ENCODE results near the gene BORCS5. TPM values are rescaled to one million over a fixed set of nuclear protein-coding genes. Genes with fewer than 3 reads are reported as not detected.

BORCS5 gene
- total RNA-seq, 1 experiment from 2014 or later, result 13.9 TPM

GRCh38 chr12:12445882-12446181 lies 89.0 kb downstream of the BORCS5 start:
- Histone ChIP-seq H3K23me2 (ENCODE audit: insufficient read length, low read depth, low read length, poor library complexity, severe bottlenecking) (no peaks in the 10 kb centered on the region), H2BK120ac (ENCODE audit: low read depth, low read length, poor library complexity, severe bottlenecking) (no peak overlapping the region), H2BK20ac (ENCODE audit: low read depth, low read length, poor library complexity, severe bottlenecking) (no peak overlapping the region), H4K8ac (replicated peaks; ENCODE audit: insufficient read length, low read depth, low read length) (no peak overlapping the region), H4K91ac (ENCODE audit: insufficient read length, low read depth, low read length) (no peak overlapping the region), H3K27me3 (ENCODE audit: insufficient read depth, low read length) (no peaks in the 10 kb centered on the region), H3K14ac (ENCODE audit: insufficient read depth, low read length) (no peak overlapping the region), H2AK5ac (ENCODE audit: insufficient read length, low read length) (no peak overlapping the region), H2BK15ac (ENCODE audit: low read depth, low read length) (no peak overlapping the region), H4K20me1 (ENCODE audit: control insufficient read depth, insufficient read depth, insufficient read length) (no peaks in the 10 kb centered on the region), H2AFZ (ENCODE audit: low read length) (no peak overlapping the region), H3K56ac (ENCODE audit: insufficient read length, low read depth, low read length) (no peak overlapping the region), H4K5ac (ENCODE audit: insufficient read length, low read depth, low read length) (no peak overlapping the region), H3K18ac (ENCODE audit: insufficient read length, low read depth, low read length) (no peak overlapping the region), H3K79me2 (ENCODE audit: insufficient read depth, low read length) (no peaks in the 10 kb centered on the region), H3T11ph (ENCODE audit: low read length) (no peak overlapping the region), H3K27ac (ENCODE audit: insufficient read length, low read depth, low read length) (no peak overlapping the region), H3K4me2 (ENCODE audit: insufficient read depth, insufficient read length, low read length) (no peak overlapping the region), H2BK12ac (ENCODE audit: insufficient read length, low read depth, low read length) (no peak overlapping the region), H3K9me3 (ENCODE audit: control insufficient read depth, low read depth, low read length) (no peaks in the 10 kb centered on the region), H3K79me1 (ENCODE audit: insufficient read depth, low read depth, low read length, poor library complexity, severe bottlenecking) (no peaks in the 10 kb centered on the region), H3K4ac (ENCODE audit: low read depth, low read length) (no peak overlapping the region), H2BK5ac (ENCODE audit: insufficient read length, low read length) (no peak overlapping the region), H3K23ac (ENCODE audit: insufficient read length, low read depth, low read length) (no peak overlapping the region), H3K9ac (ENCODE audit: extremely low read depth, insufficient read length, low read length) (no peak overlapping the region), H3K4me1 (ENCODE audit: insufficient read depth, low read length) (no peaks in the 10 kb centered on the region)
- Mint-ChIP-seq H3K27me3 (ENCODE audit: low read depth) (no peaks in the 10 kb centered on the region), H3K9me3 (no peaks in the 10 kb centered on the region), H3K4me3 (no peak overlapping the region), H3K36me3 (ENCODE audit: insufficient read depth in 1 of 3, low read depth in 3 of 3) (no peaks in the 10 kb centered on the region), H3K4me1 (peaks cover 25 to 28% of the 10 kb centered on the region in 2 experiments), H3K27ac (peak overlapping the region in 1 of 3 experiments; percentile 23; a peak in 1 of 7 replicates)
- DNase-seq, result no peak
- no CpG with 5 or more reads among the region's 2 CpGs for WGBS (ENCODE audit: extremely low coverage, insufficient read length, low lambda C conversion rate)
- TF ChIP-seq, protein P1, sequence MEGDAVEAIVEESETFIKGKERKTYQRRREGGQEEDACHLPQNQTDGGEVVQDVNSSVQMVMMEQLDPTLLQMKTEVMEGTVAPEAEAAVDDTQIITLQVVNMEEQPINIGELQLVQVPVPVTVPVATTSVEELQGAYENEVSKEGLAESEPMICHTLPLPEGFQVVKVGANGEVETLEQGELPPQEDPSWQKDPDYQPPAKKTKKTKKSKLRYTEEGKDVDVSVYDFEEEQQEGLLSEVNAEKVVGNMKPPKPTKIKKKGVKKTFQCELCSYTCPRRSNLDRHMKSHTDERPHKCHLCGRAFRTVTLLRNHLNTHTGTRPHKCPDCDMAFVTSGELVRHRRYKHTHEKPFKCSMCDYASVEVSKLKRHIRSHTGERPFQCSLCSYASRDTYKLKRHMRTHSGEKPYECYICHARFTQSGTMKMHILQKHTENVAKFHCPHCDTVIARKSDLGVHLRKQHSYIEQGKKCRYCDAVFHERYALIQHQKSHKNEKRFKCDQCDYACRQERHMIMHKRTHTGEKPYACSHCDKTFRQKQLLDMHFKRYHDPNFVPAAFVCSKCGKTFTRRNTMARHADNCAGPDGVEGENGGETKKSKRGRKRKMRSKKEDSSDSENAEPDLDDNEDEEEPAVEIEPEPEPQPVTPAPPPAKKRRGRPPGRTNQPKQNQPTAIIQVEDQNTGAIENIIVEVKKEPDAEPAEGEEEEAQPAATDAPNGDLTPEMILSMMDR (conservative IDR thresholded peaks at IDR 0.05), result no peak

Measured in H9 (cell line).